ENCODE measurements around the gene ADGRG7.

ADGRG7 gene

GRCh38 chr3:100743535-100743934 lies 134.1 kb downstream of the ADGRG7 start:
- DNase-seq (ENCODE audit: low read depth) = no peak

- DNase-seq (ENCODE audit: low read depth) = no peak
These were observed 135.3 kb downstream of the ADGRG7 start for GRCh38 chr3:100744671-100745070.
